HG03521 (cell line): ENCODE measurements around the gene STXBP1.
"Not testable (repeated sequence)": the region's sequence is repeated elsewhere in the genome, so short reads cannot be mapped to it uniquely, and the experiment has no call there.

Source experiments
- ATAC-seq: cut with Tn5 transposase; IDR thresholded peaks from one replicate; pipeline ENCODE4 v1.9.1; 2021; ENCODE audit warnings: mild to moderate bottlenecking, moderate library complexity; ENCODE audit not compliant: unreplicated experiment

STXBP1 gene

GRCh38 chr9:127577194-127577593 lies 34.9 kb upstream of the STXBP1 start:
- ATAC-seq, result not testable (repeated sequence)

- ATAC-seq, result no peak
Measured at GRCh38 chr9:127578627-127578951, 33.5 kb upstream of the STXBP1 start.

GRCh38 chr9:127578952-127579853 lies 32.9 kb upstream of the STXBP1 start:
- ATAC-seq, result no peak

DNA sequence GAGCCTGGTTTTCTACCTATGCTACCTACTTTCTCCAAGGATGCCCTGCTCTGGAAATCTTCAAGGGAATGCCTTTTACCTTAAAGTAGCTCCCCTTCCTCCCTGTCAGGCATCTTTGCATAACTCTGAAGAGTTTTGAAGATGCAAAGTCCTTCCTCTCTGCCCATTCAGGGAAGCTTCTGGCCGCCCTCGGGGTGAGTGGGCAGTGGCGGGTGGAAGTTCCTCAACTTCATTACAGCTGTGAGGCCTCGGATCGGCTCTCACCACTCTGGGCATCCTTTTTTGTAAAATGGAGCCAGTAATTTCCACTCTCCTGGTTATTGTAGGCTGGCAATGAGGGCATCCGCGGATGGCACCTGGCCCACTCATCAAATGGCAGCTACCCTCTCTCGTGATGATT lies 31.7 kb upstream of the STXBP1 start:
- ATAC-seq, result no peak

- ATAC-seq, result no peak
Measured at GRCh38 chr9:127580879-127581475, 31.1 kb upstream of the STXBP1 start.

GRCh38 chr9:127584474-127584805 lies 27.6 kb upstream of the STXBP1 start:
- not testable (repeated sequence) for ATAC-seq

DNA sequence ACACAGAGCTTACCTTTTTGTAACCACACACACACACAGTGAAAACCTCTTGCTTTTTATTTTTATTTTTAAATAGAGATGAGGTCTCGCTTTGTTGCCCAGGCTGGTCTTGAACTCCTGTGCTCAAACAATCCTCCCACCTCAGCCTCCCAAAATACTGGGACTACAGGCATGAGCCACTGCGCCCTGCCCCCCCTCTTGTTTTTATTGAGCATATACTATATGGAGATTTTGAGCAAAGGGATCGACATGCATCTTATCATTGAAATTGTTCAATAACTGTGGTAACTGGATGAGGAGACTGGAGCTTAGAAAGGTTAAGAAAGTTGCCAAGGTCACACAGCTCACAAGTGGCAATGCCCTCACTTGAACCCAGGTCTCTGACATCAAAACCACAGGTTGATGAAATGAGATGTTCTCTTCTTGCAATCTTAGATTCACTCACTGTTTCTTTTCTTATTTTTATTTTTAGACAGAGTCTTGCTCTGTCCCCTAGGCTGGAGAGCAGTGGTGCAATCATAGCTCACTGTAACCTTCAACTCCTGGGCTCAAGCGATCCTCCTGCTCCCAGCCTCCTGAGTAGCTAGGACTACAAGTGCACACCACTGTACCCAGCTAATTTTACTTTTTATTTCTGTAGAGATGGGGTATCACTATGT lies 26.8 kb upstream of the STXBP1 start:
- ATAC-seq, result no peak

DNA sequence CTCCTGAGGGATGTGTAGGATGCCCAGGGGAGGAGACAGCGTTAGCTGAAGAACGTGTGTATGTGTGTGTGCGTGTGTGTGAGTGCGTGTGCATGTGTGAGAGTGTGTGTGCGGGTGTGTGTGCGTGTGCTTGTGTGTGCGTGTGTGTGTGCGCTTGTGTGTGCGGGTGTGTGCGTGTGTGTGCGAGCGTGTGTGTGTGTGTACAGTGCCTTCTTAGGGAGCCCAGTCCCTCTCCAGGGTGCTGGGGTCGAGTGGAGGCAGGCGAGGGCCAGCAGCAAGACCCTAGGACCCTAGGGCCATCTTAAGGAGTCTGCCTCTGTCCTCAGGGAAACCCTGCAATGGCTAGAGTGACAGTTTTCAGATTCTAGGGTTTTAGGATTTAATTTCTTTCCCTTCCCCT lies 26.0 kb upstream of the STXBP1 start:
- ATAC-seq, result no peak

DNA sequence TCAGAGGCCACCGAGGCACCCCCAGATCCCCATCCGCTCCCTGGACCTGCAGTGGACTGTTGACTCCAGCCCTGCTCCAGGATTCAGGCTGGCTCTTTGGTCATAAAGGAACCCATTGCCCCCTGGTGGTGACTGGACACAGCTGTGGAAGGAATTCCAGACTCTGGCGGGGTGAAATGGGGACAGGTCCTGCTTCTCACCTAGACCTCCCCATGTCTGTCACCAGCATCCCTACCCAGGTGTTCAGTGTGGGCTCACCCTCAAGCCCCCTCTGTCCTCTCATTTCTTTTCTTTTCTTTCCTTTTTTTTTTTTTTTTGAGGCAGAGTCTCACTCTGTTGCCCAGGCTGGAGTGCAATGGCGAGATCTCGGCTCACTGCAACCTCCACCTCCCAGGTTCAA lies 25.5 kb upstream of the STXBP1 start:
- no peak for ATAC-seq

DNA sequence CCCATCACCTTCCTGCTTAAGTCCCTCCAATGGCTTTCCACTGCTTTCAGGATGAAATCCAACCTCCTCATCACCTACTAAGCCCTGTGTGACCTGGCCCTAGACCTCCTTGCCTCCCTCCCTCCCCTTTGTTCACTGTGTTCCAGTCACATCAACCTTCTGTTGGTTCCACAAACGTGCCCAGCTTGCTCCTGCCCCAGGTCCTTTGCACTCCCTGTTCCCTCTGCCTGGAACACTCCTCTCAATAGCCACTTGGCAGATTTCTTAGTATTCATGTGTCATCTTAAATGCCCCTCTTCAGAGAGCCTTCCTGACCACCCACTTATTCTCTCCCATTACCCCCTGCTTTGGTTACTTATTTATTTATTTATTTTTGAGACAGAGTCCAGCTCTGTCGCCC lies 24.1 kb upstream of the STXBP1 start:
- ATAC-seq, result no peak

GRCh38 chr9:127588740-127589506 lies 23.2 kb upstream of the STXBP1 start:
- ATAC-seq, result no peak

- no peak for ATAC-seq
Measured at GRCh38 chr9:127589955-127590370, 22.1 kb upstream of the STXBP1 start.

- no peak for ATAC-seq
Measured at GRCh38 chr9:127595611-127596010, 16.5 kb upstream of the STXBP1 start.

DNA sequence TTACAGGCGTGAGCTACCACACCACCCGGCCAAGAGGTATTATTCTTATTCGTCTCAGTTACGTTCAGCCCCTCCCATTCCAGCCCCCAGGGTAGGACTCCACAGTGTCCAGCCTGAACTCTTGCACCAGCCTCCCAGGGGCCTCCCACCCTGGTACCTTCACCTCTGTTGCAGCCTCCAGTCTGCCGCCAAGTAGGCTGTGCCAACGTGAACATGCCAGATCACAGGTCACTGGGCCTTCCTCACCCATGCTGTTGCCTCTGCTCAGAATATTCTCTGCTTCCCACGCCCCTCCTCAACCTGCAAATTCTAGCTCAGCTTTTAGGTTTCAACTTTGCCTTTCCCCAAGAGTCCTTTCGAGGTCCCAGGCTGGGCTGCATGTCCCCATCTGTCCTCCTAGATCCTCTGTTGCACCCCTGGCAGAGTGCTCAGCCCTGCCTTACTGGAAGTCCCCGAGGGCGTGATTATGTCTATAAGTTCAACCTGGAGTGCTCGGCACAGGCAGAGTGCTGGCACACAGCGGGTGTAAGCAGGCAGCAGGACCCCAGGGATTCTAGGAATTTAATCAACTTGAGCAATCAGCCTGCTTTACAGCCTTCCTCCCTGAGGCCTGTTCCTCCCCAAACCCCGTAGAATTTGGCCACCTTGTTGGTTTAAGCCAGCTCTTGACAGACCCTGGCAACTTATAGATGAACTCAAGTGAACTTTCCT lies 13.1 kb upstream of the STXBP1 start:
- no peak for ATAC-seq

DNA sequence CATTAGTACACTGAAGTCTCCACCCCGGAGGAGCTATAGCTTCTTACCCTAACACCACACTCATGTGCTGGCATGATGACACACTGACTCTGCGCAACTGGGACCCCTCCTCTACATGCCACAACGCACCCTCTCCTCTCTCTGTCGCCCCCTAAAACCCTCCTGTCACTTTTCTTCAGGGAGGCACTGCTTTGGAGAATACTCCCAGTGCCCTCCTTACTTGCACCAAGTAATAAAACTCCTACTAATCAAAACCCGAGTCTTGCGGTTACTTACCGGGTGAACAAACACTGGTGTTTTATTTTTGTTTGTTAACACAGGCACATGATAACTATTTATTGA lies 12.6 kb upstream of the STXBP1 start:
- no peak for ATAC-seq

DNA sequence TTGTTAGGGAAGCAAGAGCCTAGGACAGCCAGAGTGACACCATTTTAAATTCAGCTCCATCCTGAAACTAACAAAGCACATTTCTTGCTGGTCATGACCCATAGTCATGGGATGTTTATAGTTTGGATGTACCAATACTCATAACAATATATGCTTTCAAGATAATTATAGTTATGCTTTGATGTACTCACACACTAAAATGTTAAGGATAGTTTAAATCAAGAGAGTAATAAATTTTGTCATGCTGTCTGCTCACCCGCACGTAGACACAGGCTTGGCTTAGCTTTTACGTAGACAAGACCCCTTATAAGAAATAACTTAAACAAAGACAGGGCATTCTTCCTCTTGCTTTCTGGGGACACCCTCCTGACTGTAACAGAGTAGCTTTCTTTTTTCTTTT lies 8.9 kb upstream of the STXBP1 start:
- ATAC-seq, result no peak

DNA sequence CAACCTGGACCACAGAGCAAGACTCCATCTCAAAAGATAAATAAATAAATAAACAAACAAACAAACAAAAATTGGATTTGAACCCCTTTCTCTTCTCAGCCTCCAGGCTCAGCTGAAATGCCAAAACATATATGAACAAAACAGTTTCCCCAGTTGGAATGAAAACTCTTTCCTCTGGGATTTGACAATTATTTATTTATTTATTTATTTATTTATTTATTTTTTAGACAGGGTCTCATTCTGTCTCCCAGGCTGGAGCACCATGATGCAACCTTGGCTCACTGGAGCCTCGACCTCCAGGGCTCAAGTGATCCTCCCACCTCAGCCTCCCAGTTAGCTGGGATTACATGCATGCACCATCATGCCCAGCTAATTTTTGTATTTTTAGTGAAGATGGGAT lies 6.0 kb upstream of the STXBP1 start:
- no peak for ATAC-seq

DNA sequence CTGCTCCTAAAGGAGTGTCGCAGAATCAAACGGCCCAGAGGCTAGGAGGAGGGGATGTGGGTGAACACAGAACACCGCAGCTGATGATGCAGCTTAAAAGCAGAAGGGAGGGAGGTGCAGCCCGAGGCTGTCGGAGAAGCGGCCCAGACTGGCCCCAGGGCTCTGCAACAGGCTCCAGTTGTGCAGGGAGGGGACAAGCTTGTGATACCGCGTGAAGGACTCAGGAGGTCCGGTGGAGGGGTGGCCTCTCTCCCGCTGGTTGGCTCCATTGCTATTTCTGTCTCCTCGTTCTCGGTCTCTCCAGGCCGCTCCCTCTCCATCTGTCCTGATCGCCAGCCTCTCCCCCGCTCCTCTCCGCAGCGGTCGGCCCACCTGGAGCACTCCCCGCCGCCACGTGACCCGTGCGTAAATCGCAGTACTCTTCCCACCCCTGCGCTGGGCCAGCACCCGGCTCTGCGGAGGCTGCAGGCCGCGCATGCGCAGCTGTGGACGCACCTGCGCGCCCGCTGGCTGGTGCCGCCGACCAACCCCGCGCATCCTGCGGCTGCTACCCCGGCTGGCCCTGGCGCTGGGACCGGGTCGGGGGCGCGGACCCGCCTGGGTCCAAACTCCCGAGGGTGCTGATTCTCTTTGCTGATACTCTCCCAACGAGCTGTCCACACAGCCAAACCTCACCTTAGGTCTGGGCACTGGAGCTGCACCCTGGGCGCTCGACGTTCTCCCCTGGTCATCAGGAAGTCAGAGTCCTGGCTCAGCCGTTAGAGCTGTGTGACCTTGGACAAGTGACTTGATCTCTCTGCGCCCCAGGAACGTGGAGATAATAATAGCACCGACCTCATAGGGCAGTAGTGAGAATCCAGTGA lies 3.7 kb upstream of the STXBP1 start:
- no peak for ATAC-seq

DNA sequence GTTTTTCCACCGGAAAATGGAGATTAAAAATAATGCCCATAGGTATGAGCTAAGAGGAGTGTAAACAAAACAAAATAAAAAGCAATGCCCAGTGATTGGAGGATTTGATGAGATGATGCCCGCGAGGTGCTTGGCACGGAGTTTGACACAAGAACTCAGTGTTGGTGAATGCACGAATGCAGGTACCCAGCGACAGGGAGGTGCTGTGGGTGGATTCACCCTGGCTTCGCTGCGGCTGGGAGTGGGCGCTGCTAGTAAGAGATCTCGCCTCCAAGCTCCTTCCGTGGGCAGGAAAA lies 526 bp upstream of the STXBP1 start:
- ATAC-seq, result peak; percentile 10

DNA sequence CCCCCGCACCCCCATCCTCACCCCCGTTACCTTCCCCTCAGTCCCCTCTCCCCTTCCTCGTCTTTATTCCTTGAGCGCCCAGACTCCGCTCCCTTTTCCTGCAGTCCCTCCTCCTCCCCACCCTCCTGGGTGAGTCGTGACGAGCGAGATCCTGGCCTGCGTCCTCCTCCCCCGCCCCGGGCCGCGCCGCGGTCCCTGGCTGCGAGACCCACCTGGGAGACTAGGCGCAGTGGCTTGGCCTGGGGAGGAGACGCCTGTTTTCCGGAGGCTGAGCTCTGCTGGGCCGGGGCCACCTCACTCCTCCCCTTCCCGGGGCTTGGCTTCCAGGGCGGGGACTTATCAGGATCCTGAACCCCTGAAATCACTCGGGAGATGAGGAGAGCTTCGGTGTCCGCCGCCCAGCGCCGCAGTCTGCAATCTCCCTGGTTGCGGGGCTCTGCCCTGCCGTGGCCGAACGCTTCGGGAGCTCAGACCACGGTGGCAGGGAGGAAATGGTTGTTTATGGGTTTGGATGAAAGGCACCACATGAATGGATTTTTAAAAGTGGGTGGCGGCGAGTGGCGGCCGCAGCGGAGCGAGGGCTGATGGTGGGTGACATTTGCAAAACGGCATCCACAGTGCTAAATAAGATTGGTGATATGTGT lies 984 bp downstream of the STXBP1 start:
- no peak for ATAC-seq
